WI38 (cell line): Measurements from ENCODE around the gene FAM117A.
"Not testable (repeated sequence)": the region's sequence is repeated elsewhere in the genome, so short reads cannot be mapped to it uniquely, and the experiment has no call there.

Experiments
- H3K4me3 ChIP-seq: 2 replicates; pipeline ENCODE4 v1.5.1; 2011; ENCODE audit warnings: low read depth, mild to moderate bottlenecking, control low read depth, low read length
- CTCF ChIP-seq: IDR thresholded peaks from 2 replicates; pipeline ENCODE4 v1.5.1; 2012; ENCODE audit warnings: low read depth, mild to moderate bottlenecking, control low read depth, low read length

Gene FAM117A

DNA sequence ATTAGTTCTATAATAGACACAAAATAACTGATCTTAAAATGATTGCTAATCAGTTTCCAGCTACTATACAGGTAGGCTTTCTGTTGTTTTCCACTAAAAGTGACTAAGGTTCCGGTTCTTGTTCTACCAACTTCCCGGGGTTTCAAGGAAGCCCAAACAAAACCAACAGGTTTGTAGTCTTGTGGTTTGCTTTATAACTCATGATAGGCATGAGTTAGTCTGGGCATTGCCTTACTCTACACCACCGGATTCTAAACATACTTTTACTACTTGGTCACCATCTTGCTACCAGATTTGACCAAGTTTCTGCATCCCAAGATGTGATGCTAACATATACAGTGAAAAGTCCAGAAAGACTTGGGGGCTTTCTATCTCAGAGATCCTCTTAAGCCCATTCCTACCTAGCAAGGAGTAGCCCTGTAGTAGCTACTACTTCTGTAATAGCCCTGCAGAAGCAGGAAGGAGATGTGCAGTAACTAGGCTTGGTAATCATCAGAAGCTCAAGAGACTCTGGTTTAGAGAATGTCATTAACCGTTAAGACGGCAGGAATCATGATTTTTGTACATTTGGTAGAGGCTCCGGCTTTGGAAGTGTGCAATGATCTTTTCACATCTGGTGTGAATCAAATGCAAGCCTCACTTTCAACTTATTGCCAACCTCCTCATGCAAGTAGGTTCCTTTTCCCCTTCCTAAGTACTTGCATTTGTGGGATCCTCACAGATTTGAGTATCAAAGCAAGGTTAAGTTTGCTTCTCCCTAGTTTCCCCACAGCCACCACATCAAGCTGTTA, 1.6 kb downstream of the FAM117A start:
- no peak for TF ChIP-seq CTCF
- no peak overlapping the region for H3K4me3 ChIP-seq

DNA sequence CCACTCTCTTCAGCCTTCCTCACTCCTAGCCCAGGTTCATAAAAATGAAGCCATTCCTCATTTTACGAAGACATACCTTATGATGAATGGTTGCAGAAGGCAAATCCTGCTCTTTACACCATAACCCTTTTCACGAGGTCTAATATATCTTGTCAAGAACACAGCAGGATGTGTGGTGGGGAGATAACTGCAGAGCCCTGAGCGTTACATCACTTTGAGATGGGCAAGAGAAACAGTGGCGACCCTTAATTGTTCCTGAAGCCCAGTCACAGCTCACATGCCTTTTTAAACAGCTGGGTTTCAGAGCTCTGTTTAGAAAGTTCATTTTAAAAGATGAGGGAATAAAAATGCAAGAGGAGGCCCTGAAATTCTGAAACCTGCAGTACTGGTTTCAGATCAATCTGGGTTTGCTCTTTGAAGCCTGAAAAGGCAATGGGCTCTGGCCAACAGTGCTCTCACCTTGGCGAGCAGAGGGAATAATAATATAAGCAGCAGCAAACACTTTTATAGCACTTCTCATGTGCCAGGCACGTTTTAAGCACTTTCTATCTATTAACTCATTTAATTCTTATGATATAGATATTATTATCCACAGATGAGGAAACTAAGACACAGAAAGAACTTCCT, 2.9 kb downstream of the FAM117A start:
- TF ChIP-seq CTCF = no peak
- H3K4me3 ChIP-seq = no peak overlapping the region

DNA sequence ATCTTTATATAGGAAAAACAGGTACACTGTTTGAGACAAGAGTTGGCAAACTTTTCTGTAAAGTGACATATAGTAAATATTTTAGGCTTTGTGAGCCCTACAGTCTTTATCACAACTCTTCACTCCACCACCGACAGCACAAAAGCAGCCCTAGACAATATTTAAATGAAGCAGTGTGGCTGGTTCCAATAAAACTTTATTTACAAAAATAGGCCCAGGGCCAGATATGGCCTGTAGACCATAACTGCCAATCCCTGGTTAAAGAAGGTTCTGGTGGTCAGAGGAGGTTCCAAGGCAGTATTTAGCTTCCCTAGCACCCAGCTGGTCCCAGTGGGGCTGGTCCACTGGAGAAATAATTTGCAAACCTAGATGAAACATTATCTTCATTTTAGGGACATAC, 3.6 kb downstream of the FAM117A start:
- no peak overlapping the region for H3K4me3 ChIP-seq
- no peak for TF ChIP-seq CTCF

DNA sequence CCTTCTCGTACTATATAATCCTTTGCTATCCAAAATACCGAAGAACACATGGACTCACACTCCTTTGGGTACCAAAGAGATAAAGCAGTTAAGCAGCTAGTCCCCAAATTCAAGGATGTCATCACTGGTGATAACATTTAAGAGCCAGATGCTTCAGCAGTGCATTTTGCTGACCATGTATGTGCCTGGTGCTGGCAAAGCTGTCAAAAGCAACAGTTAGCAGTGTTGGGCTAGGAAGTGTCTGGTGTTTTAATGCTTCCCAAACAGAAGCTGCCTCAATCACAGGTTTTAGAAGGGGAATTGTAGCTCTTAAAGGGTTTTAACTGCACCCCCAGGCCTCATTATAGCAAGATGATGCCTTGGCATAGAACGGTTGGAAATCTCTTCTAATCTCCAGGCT, 4.7 kb downstream of the FAM117A start:
- no peak for TF ChIP-seq CTCF
- H3K4me3 ChIP-seq = no peak overlapping the region

GRCh38 chr17:49758464-49759010, 5.4 kb downstream of the FAM117A start:
- not testable (repeated sequence) for H3K4me3 ChIP-seq

DNA sequence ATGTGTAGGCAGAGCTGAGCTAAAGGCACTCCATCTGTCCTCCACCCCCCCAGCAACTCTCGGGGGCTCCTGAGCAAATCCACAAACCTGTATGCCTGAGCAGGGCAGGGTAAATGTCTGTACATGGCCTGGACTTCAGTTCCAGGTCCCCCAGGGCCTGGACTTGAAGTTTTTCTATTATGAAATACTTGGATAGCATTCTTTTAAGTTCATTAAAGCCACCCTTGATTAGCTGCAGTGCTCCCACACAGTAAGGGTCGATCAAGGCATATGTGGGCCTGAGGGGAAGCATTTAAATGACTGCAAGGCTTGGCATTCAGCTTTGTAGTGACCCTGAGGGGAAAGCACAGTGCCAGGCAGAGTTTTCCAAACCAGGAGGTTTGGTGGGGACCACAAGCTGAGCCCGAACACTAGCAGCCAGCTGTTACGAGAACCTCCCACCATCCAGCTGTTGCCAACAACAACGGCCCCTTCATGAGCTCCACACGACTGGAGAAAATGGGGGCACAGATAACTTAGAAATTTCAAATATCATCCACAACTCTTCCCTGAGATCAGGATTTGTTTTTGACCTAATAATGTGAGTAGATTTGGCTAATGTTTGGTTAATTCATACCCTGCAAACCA, 6.7 kb downstream of the FAM117A start:
- TF ChIP-seq CTCF = no peak

DNA sequence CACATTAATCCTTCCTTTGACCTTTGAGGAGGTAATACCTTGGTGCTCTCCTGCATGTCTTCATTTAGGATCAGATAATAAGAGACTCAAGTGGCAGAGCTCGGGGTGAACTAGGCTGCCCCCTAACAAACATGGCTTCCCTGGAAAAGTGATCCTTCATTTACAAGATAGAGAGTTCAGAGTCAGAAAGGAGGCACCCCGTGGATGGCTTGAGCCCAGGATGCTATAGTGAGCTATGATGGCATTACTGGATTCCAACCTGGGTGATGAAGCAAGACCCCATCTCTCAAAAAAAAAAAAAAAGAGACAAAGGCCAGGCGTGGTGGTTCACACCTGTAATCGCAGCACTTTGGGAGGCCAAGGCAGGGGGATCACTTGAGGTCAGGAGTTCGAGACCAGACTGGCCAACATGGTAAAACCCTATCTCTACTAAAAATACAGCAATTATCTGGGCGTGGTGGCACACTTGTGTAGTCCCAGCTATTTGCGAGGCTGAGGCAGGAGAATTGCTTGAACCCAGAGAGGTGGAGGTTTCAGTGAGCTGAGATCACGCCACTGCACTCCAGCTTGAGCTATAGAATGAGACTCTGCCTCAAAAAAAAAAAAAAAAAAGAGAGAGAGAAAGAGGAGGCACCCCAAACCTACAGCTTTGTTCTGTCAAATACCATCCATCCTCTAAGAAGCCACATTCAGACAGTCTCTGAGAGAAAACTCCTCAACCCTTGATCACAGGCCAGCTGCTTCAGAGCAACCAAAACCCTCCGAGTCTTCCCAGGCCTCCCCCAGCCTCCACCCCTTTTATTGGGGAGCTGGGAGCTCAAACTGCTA, 7.4 kb downstream of the FAM117A start:
- H3K4me3 ChIP-seq = no peak overlapping the region
- no peak for TF ChIP-seq CTCF

More for the DNA sequence above, 6.7 kb downstream of the FAM117A start:
- H3K4me3 ChIP-seq = no peak overlapping the region
